A549 (cell line): Measurements from ENCODE around the gene SGCD. TPM values are rescaled to one million over a fixed set of nuclear protein-coding genes. Genes with fewer than 3 reads are reported as not detected.

ENCODE experiments used
- ATAC-seq, 2 experiments: fragments of 200-7000 bp in 1 of 2; fragments of >200 bp in 1 of 2; cut with Nextera tagmentation in 1 of 2; cut with Tn5 transposase in 1 of 2; 3 replicates each; pipeline versions ENCODE4 v1.8.0 to v1.9.1; 2018 to 2020; ENCODE audit warnings: mild to moderate bottlenecking in 1 of 2, moderate library complexity in 1 of 2
- CTCF ChIA-PET: fragments of 300-600 bp; sonication (Branson Sonifier 250); formaldehyde crosslinking; extraction: SDS; loops from one replicate; lab custom pipeline; 2021; ENCODE audit warnings: antibody characterized with exemption, inconsistent platforms; lab: Yijun Ruan, JAX
- POLR2A ChIA-PET: fragments of 350-600 bp; formaldehyde crosslinking; extraction: SDS; loops from one replicate; lab custom pipeline; 2021; ENCODE audit warnings: antibody characterized with exemption, inconsistent platforms; lab: Yijun Ruan, JAX
- DNase-seq, 2 experiments: peaks; one replicate each; pipeline versions ENCODE4 v3.0.0 to v3.0.0-alpha.2; 2011 to 2016; ENCODE audit warnings: low read depth in 1 of 2, low spot score in 1 of 2
- FAIRE-seq: peaks from 2 replicates; lab custom pipeline; 2011; peaks lifted over from hg19 to GRCh38; lab: Jason Lieb, UNC
- H3K27ac ChIP-seq, 2 experiments: fragments of >200 bp; sonication (Bioruptor Twin); formaldehyde crosslinking; 3 replicates each; pipeline ENCODE4 v1.5.1; 2016 to 2017
- H3K4me1 ChIP-seq: fragments of >200 bp; sonication (Bioruptor Twin); formaldehyde crosslinking; 3 replicates; pipeline ENCODE4 v1.6.1; 2016
- H3K4me2 ChIP-seq: fragments of >200 bp; sonication (Bioruptor Twin); formaldehyde crosslinking; 3 replicates; pipeline ENCODE4 v1.6.1; 2016
- H3K4me3 ChIP-seq: fragments of >200 bp; sonication (Bioruptor Twin); formaldehyde crosslinking; 3 replicates; pipeline ENCODE4 v1.5.1; 2016
- H3K9me3 ChIP-seq: fragments of >200 bp; sonication (Bioruptor Twin); formaldehyde crosslinking; 3 replicates; pipeline ENCODE4 v1.6.1; 2016
- BCL3 ChIP-seq: fragments of >200 bp; sonication (Bioruptor Twin); formaldehyde crosslinking; IDR thresholded peaks from 3 replicates; pipeline ENCODE4 v1.6.1; 2016
- CBX2 ChIP-seq: fragments of 200-600 bp; sonication (generic); IDR thresholded peaks from 2 replicates; pipeline ENCODE4 v1.6.1; 2016; ENCODE audit warnings: low read depth, mild to moderate bottlenecking, borderline replicate concordance
- CEBPB ChIP-seq, 2 experiments: fragments of >200 bp in 1 of 2; sonication (Bioruptor Twin) in 1 of 2; formaldehyde crosslinking in 1 of 2; IDR thresholded peaks; 2 replicates each; pipeline ENCODE4 v1.6.1; 2012 to 2016
- CHD2 ChIP-seq: fragments of 150-350 bp; IDR thresholded peaks from 2 replicates; pipeline ENCODE4 v1.6.1; 2014; ENCODE audit warnings: low read length; ENCODE audit not compliant: partially characterized antibody
- EHF ChIP-seq: fragments of 250-450 bp; sonication (Bioruptor Pico); IDR thresholded peaks from 2 replicates; pipeline ENCODE4 v1.5.0; 2020; ENCODE audit warnings: mild to moderate bottlenecking
- ELK1 ChIP-seq: fragments of 150-350 bp; IDR thresholded peaks from 2 replicates; pipeline ENCODE4 v1.6.1; 2014; ENCODE audit warnings: low read depth, mild to moderate bottlenecking, low read length
- ESRRA ChIP-seq: fragments of 150-350 bp; IDR thresholded peaks from 2 replicates; pipeline ENCODE4 v1.6.1; 2014; ENCODE audit warnings: mild to moderate bottlenecking, low read length, borderline replicate concordance
- FOSB ChIP-seq: fragments of 250-450 bp; sonication (Bioruptor Pico); IDR thresholded peaks from 2 replicates; pipeline ENCODE4 v1.5.0; 2020; ENCODE audit warnings: mild to moderate bottlenecking, moderate library complexity
- FOSL2 ChIP-seq, 2 experiments: fragments of 450-650 bp in 1 of 2; fragments of >200 bp in 1 of 2; sonication (Bioruptor Twin) in 1 of 2; formaldehyde crosslinking; IDR thresholded peaks; 2 replicates each; pipeline versions ENCODE4 v1.5.0 to v1.6.1; 2016 to 2020; ENCODE audit warnings: mild to moderate bottlenecking in 1 of 2, moderate library complexity in 1 of 2
- HOXB13 ChIP-seq: fragments of 250-450 bp; sonication (Bioruptor Pico); IDR thresholded peaks from 2 replicates; pipeline ENCODE4 v1.5.0; 2020; ENCODE audit warnings: low read depth, mild to moderate bottlenecking, moderate library complexity
- HOXB5 ChIP-seq: fragments of 250-450 bp; sonication (Bioruptor Pico); IDR thresholded peaks from 2 replicates; pipeline ENCODE4 v1.5.0; 2020; ENCODE audit warnings: mild to moderate bottlenecking, moderate library complexity
- JUN ChIP-seq, 2 experiments: fragments of >200 bp; sonication (Bioruptor Twin); formaldehyde crosslinking; IDR thresholded peaks; 2 replicates in 1 of 2; 3 replicates in 1 of 2; pipeline ENCODE4 v1.6.1; 2016 to 2017
- JUNB ChIP-seq: fragments of >200 bp; sonication (Bioruptor Twin); formaldehyde crosslinking; IDR thresholded peaks from 2 replicates; pipeline ENCODE4 v1.6.1; 2016
- MAX ChIP-seq: IDR thresholded peaks from 2 replicates; pipeline ENCODE4 v1.6.1; 2012
- NFE2L2 ChIP-seq: fragments of 150-350 bp; conservative IDR thresholded peaks from 2 replicates; pipeline ENCODE4 v1.6.1; 2014; ENCODE audit warnings: low read length
- PHF8 ChIP-seq: fragments of 200-600 bp; sonication (generic); IDR thresholded peaks from 2 replicates; pipeline ENCODE4 v1.6.1; 2016; ENCODE audit warnings: low read depth, mild to moderate bottlenecking, antibody characterized with exemption, moderate library complexity, borderline replicate concordance
- POLR2AphosphoS2 ChIP-seq: conservative IDR thresholded peaks from 2 replicates; pipeline ENCODE4 v1.6.1; 2012; ENCODE audit warnings: low read length, improper control_type of control experiment, inconsistent platforms
- RARB ChIP-seq: fragments of 250-450 bp; sonication (Bioruptor Pico); IDR thresholded peaks from 2 replicates; pipeline ENCODE4 v1.8.0; 2021; ENCODE audit warnings: mild to moderate bottlenecking, moderate library complexity
- REST ChIP-seq: fragments of 200-600 bp; sonication (generic); IDR thresholded peaks from 2 replicates; pipeline ENCODE4 v1.6.1; 2016; ENCODE audit warnings: antibody characterized with exemption, mild to moderate bottlenecking, moderate library complexity
- SMC3 ChIP-seq: fragments of >200 bp; sonication (Bioruptor Twin); formaldehyde crosslinking; IDR thresholded peaks from 3 replicates; pipeline ENCODE4 v1.6.1; 2018; ENCODE audit warnings: inconsistent platforms
- SREBF2 ChIP-seq: fragments of 450-650 bp; IDR thresholded peaks from 2 replicates; pipeline ENCODE4 v1.6.1; 2014; ENCODE audit warnings: mild to moderate bottlenecking, moderate library complexity
- USF2 ChIP-seq: fragments of 450-650 bp; IDR thresholded peaks from 2 replicates; pipeline ENCODE4 v1.6.1; 2014; ENCODE audit warnings: antibody characterized with exemption
- ZC3H11A ChIP-seq: fragments of 450-650 bp; IDR thresholded peaks from 2 replicates; pipeline ENCODE4 v1.6.1; 2014; ENCODE audit warnings: antibody characterized with exemption, mild to moderate bottlenecking
- WGBS: methylation state at CpG from one replicate; pipeline ENCODE4 v1.1.6; 2017; ENCODE audit errors: missing lambda C conversion rate; 5-methylcytosine and 5-hydroxymethylcytosine counted together
- polyA plus RNA-seq, 4 experiments: library from polyadenylated mRNA; depleted of rRNA in 3 of 4; stranded (reverse); fragments of >200 nt; fragmentation: RNase III in 1 of 4; extraction: RNeasy Plus Mini Kit Qiagen cat#74134 plus additional on column Dnase treatment in 1 of 4; gene quantifications; 2 replicates in 3 of 4; 3 replicates in 1 of 4; pipeline ENCODE4 v1.2.3, GENCODE V29; 2011 to 2017

SGCD gene
- polyA plus RNA-seq, 2 of the 4 experiments (the other 2 are of a cell fraction), result 7.6 to 10.6 TPM

- H3K4me3 ChIP-seq, result no peak overlapping the region
- WGBS, result 76% methylated on average over 2 of the region's 2 CpGs
- FAIRE-seq, result no peak
- no peak for DNase-seq
- H3K4me1 ChIP-seq, result no peaks in the 10 kb centered on the region
- no peaks in the 10 kb centered on the region for H3K9me3 ChIP-seq
- no peak overlapping the region for H3K4me2 ChIP-seq
- ChIA-PET CTCF (no interaction called here), POLR2A (no interaction called here)
- H3K27ac ChIP-seq, result no peak overlapping the region
- ATAC-seq, result no peak
- no peak for TF ChIP-seq NFE2L2
- no peak for TF ChIP-seq HOXB13 (CRISPR knock-in tag)
- TF ChIP-seq BCL3, result no peak
- TF ChIP-seq ELK1, result no peak
- TF ChIP-seq CHD2, result no peak
- no peak for TF ChIP-seq CEBPB (IDR thresholded peaks at IDR 0.05)
- no peak for TF ChIP-seq FOSL2 (IDR thresholded peaks at IDR 0.05)
- TF ChIP-seq FOSL2 (CRISPR knock-in tag; IDR thresholded peaks at IDR 0.05), result no peak
- no peak for TF ChIP-seq HOXB5 (CRISPR knock-in tag)
- no peak for TF ChIP-seq SREBF2
- no peak for TF ChIP-seq JUN (IDR thresholded peaks at IDR 0.05)
- TF ChIP-seq REST, result no peak
- no peak for TF ChIP-seq JUNB
- no peak for TF ChIP-seq EHF
- no peak for TF ChIP-seq CBX2
- TF ChIP-seq SMC3, result no peak
These were observed 380.8 kb downstream of the SGCD start for GRCh38 chr5:156707750-156708149.

- ChIA-PET POLR2A (no interaction called here), CTCF (interaction anchor here (1.1 kb wide), 1 partner anchor 13 kb away, joined by 3 read pairs; no protein-coding TSS in a partner anchor)
- ATAC-seq (no peak), DNase-seq (no peak), FAIRE-seq (no peak)
- Histone ChIP-seq H3K4me2 (no peak overlapping the region), H3K4me3 (no peak overlapping the region), H3K4me1 (no peaks in the 10 kb centered on the region), H3K27ac (no peak overlapping the region), H3K9me3 (no peaks in the 10 kb centered on the region)
- TF ChIP-seq RARB (CRISPR knock-in tag), result no peak
- TF ChIP-seq POLR2AphosphoS2, result no peak
- TF ChIP-seq EHF, result no peak
- no peak for TF ChIP-seq USF2
- no peak for TF ChIP-seq FOSB
- no peak for TF ChIP-seq ZC3H11A
- no peak for TF ChIP-seq ESRRA
- no peak for TF ChIP-seq JUN (IDR thresholded peaks at IDR 0.05)
- no peak for TF ChIP-seq MAX
- no peak for TF ChIP-seq PHF8
- WGBS, result 86% methylated on average over 2 of the region's 2 CpGs
These were observed 388.3 kb downstream of the SGCD start for GRCh38 chr5:156715287-156715686.
